T47D (cell line): ENCODE data around the gene OGA.
"Not testable (repeated sequence)": the region's sequence is repeated elsewhere in the genome, so short reads cannot be mapped to it uniquely, and the experiment has no call there.

Source experiments
- DNase-seq, 2 experiments: peaks; one replicate each; pipeline versions ENCODE4 v3.0.0 to v3.0.0-alpha.2; 2011 to 2012; ENCODE audit warnings: low read depth in 1 of 2, low spot score in 1 of 2
- JUND ChIP-seq: IDR thresholded peaks from 2 replicates; pipeline ENCODE4 v1.6.1; 2012; ENCODE audit warnings: low read depth
- in situ Hi-C: cut with HindIII; loops from 2 replicates; pipeline ENCODE4 v1.10.0; 2016; ENCODE audit warnings: low sequenced_read_pairs, low pct_unique_long_range_greater_than_20kb

The OGA gene

GRCh38 chr10:101814466-101815071 is 3.7 kb downstream of the OGA start:
- peak in 1 of 2 experiments; percentile 24 for DNase-seq
- in situ Hi-C loops, result no loop called here
- no peak for TF ChIP-seq JUND

GRCh38 chr10:101812606-101813005 is 5.6 kb downstream of the OGA start:
- no peak for DNase-seq
- in situ Hi-C loops, result no loop called here
- TF ChIP-seq JUND, result no peak

- TF ChIP-seq JUND, result no peak
- no peak for DNase-seq
- in situ Hi-C loops, result no loop called here
Measured at GRCh38 chr10:101807158-101807557, 11.1 kb downstream of the OGA start.

- in situ Hi-C loops, result no loop called here
- no peak for DNase-seq
- no peak for TF ChIP-seq JUND
Measured at GRCh38 chr10:101803511-101803910, 14.7 kb downstream of the OGA start.

- TF ChIP-seq JUND, result no peak
- in situ Hi-C loops, result no loop called here
- no peak for DNase-seq
Measured at GRCh38 chr10:101797403-101798059, 20.7 kb downstream of the OGA start.

- in situ Hi-C loops, result no loop called here
- TF ChIP-seq JUND, result no peak
- DNase-seq, result no peak
Measured at GRCh38 chr10:101793526-101793925, 24.7 kb downstream of the OGA start.

- in situ Hi-C loops, result no loop called here
- no peak for TF ChIP-seq JUND
- DNase-seq, result no peak
Measured at GRCh38 chr10:101789686-101790085, 28.6 kb downstream of the OGA start.

- DNase-seq, in situ Hi-C loops: not testable (repeated sequence)
Measured at GRCh38 chr10:101789231-101789630, 29.0 kb downstream of the OGA start.

- no peak for DNase-seq
- no peak for TF ChIP-seq JUND
- in situ Hi-C loops, result no loop called here
Measured at GRCh38 chr10:101785801-101786200, 32.4 kb downstream of the OGA start.

GRCh38 chr10:101784558-101784957 is 33.7 kb downstream of the OGA start:
- no peak for TF ChIP-seq JUND
- no peak for DNase-seq
- in situ Hi-C loops, result no loop called here

GRCh38 chr10:101783736-101784118 is 34.5 kb downstream of the OGA start:
- TF ChIP-seq JUND, result no peak
- DNase-seq, result peak in 1 of 2 experiments; percentile 37
- in situ Hi-C loops, result no loop called here

- peak; percentile 85 to 96 for DNase-seq
- in situ Hi-C loops, result no loop called here
- TF ChIP-seq JUND, result no peak
Measured at GRCh38 chr10:101782811-101783735, 35.2 kb downstream of the OGA start, which contains the start of gene NPM3. Gene NPM3, minus strand, starts transcription at chr10:101783446. Its CDS starts 56 bp downstream, at chr10:101783390.
